A549 treated with DMSO at 1 μM for 4 hours (cell line): ENCODE results near the gene MND1. TPM values are rescaled to one million over a fixed set of nuclear protein-coding genes. Genes with fewer than 3 reads are reported as not detected.

Source experiments
- total RNA-seq: library from RNA; stranded (reverse); fragments of 200-300 nt; extraction: Qiagen RNA extraction; gene quantifications from 5 replicates; pipeline ENCODE4 v1.2.3, GENCODE V29; 2022; ENCODE audit warnings: low read depth

The MND1 gene
- total RNA-seq, result 12.1 to 15.1 TPM (median 14.0 TPM) in 5 replicates

DNA sequence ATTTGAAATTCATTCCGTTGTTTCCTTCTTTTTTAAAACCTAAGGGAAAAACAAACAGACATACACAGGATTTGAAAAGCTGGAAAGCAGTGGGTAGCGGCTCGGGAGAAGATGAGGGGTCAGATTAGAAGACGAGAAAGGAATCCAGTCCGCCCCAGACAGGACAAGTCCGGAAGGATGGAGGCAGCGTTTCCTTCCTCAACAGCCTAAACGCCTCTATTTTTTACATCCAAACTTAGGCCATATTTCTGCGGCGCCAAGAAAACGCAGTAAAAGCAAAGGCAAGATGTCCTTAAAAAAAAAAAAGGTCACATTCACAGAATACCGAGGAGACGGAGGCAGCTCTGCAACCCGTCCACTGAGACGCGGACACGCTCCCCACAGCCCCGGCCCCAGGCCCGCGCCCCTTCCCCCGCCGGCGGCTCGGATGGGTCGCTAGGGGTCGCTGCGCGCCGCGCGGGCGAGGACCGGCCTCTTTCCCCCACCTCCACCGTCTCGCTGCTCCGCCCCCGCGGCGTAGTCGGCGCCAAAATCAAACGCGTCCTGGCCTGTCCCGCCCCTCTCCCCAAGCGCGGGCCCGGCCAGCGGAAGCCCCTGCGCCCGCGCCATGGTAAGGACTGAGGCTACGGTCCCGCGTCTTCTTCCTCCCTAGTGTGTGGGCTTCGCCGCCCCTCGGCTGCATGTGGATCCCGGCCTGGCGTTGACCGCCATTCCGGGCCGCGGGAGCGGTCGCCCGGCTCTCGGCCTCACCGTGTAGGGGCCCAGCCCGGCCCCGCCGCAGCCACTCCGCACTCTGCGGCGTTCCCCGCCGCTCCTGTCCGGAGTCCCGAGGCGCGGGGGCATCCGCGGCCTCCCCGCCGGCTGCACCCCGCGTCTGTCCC is at the start of gene MND1:
MND1 (plus strand) TSS at position 558 of the 881 bp plus-strand sequence; CDS start at position 608, 50 bp downstream.

Other genes with a start within 250 kb of the MND1 start
- gene TRIM2, start 140.2 kb upstream of the MND1 start, total RNA-seq, result 0.68 to 1.3 TPM (median 0.85 TPM) in 5 replicates
- gene TMEM131L, start 121.7 kb downstream of the MND1 start, total RNA-seq, result 5.4 to 5.9 TPM (median 5.5 TPM) in 5 replicates